H1 (cell line): ENCODE results near the gene FAM50B. TPM values are rescaled to one million over a fixed set of nuclear protein-coding genes. Genes with fewer than 3 reads are reported as not detected.

Experiments used
- CEBPB ChIP-seq: IDR thresholded peaks from 2 replicates; pipeline ENCODE4 v1.6.1; 2012; ENCODE audit warnings: low read depth, low read length
- FOSL1 ChIP-seq: IDR thresholded peaks from 2 replicates; pipeline ENCODE4 v1.6.1; 2011; ENCODE audit warnings: mild to moderate bottlenecking, low read depth, low read length, moderate library complexity; ENCODE audit not compliant: insufficient read depth
- KDM5A ChIP-seq: fragments of 200-600 bp; IDR thresholded peaks from 2 replicates; pipeline ENCODE4 v1.7.1; 2012; ENCODE audit warnings: mild to moderate bottlenecking, low read length, inconsistent platforms, mixed read lengths
- NANOG ChIP-seq: IDR thresholded peaks from 2 replicates; pipeline ENCODE4 v1.6.1; 2011; ENCODE audit warnings: low read length, low read depth, mild to moderate bottlenecking, inconsistent platforms; ENCODE audit not compliant: insufficient read depth, poor library complexity, severe bottlenecking
- RNF2 ChIP-seq: fragments of 200-900, 300-1000 bp; sonication (generic); IDR thresholded peaks from 2 replicates; pipeline ENCODE4 v1.7.1; 2016; ENCODE audit warnings: borderline replicate concordance, low read depth, mild to moderate bottlenecking, antibody characterized with exemption, low read length; ENCODE audit not compliant: poor library complexity, severe bottlenecking; ENCODE audit errors: missing control alignments
- SIRT6 ChIP-seq: IDR thresholded peaks from one replicate; pipeline ENCODE4 v1.7.1; 2012; ENCODE audit warnings: low read length, inconsistent platforms
- ZNF274 ChIP-seq: IDR thresholded peaks from 2 replicates; pipeline ENCODE4 v1.7.0; 2012; ENCODE audit warnings: low read length, borderline replicate concordance; ENCODE audit errors: extremely low read depth
- polyA plus RNA-seq, 7 experiments: library from polyadenylated mRNA; depleted of rRNA in 3 of 7; stranded (reverse) in 5 of 7; unstranded in 2 of 7; fragments of >200 nt in 5 of 7; fragments of 200-250 nt in 2 of 7; gene quantifications; 1 replicate in 5 of 7; 2 replicates in 1 of 7; 4 replicates in 1 of 7; pipeline versions ENCODE4 v1.2.1 to v1.2.3, GENCODE V29; 2011 to 2013; ENCODE audit warnings: missing spikeins in 2 of 7, mixed read lengths in 2 of 7
- total RNA-seq: library from RNA; stranded (reverse); fragmentation: NEBNext Ultra II Directional; extraction: Animal tissue kit (Norgen Biotek cat#: 25700); gene quantifications from 2 replicates; pipeline ENCODE4 v1.2.1, GENCODE V29; 2021
- TF ChIP-seq, protein P1 (sequence below): fragments of 300-600 bp; sonication (generic); IDR thresholded peaks from 2 replicates; pipeline ENCODE4 v1.7.1; 2012; ENCODE audit warnings: low read length, moderate library complexity, mild to moderate bottlenecking, inconsistent platforms; ENCODE audit not compliant: insufficient replicate concordance

FAM50B gene
- total and polyA plus RNA-seq, 2 of the 8 experiments (the other 6 are each of a cell fraction or from before 2014, with no cell fraction given), result 3.1 to 3.2 TPM

DNA sequence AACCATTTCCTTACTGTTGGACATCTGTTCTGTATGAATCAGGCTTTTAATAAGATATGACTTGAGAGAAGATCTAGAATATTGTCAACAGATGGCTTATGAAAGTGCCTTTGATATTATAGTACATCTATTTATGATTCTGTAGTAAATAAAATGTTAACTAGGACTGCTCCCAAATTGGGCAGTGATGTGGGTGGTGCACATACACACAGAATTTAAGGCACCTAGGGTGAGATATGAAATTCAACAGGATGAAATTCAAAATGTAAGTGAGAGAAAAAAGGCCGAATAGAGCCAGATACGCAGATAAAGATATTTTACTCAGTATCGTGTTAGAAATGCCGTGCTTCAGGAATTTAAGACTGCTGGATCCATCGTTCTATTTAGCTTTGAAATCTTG, 26.3 kb downstream of the FAM50B start (continued):
- TF ChIP-seq, protein P1, sequence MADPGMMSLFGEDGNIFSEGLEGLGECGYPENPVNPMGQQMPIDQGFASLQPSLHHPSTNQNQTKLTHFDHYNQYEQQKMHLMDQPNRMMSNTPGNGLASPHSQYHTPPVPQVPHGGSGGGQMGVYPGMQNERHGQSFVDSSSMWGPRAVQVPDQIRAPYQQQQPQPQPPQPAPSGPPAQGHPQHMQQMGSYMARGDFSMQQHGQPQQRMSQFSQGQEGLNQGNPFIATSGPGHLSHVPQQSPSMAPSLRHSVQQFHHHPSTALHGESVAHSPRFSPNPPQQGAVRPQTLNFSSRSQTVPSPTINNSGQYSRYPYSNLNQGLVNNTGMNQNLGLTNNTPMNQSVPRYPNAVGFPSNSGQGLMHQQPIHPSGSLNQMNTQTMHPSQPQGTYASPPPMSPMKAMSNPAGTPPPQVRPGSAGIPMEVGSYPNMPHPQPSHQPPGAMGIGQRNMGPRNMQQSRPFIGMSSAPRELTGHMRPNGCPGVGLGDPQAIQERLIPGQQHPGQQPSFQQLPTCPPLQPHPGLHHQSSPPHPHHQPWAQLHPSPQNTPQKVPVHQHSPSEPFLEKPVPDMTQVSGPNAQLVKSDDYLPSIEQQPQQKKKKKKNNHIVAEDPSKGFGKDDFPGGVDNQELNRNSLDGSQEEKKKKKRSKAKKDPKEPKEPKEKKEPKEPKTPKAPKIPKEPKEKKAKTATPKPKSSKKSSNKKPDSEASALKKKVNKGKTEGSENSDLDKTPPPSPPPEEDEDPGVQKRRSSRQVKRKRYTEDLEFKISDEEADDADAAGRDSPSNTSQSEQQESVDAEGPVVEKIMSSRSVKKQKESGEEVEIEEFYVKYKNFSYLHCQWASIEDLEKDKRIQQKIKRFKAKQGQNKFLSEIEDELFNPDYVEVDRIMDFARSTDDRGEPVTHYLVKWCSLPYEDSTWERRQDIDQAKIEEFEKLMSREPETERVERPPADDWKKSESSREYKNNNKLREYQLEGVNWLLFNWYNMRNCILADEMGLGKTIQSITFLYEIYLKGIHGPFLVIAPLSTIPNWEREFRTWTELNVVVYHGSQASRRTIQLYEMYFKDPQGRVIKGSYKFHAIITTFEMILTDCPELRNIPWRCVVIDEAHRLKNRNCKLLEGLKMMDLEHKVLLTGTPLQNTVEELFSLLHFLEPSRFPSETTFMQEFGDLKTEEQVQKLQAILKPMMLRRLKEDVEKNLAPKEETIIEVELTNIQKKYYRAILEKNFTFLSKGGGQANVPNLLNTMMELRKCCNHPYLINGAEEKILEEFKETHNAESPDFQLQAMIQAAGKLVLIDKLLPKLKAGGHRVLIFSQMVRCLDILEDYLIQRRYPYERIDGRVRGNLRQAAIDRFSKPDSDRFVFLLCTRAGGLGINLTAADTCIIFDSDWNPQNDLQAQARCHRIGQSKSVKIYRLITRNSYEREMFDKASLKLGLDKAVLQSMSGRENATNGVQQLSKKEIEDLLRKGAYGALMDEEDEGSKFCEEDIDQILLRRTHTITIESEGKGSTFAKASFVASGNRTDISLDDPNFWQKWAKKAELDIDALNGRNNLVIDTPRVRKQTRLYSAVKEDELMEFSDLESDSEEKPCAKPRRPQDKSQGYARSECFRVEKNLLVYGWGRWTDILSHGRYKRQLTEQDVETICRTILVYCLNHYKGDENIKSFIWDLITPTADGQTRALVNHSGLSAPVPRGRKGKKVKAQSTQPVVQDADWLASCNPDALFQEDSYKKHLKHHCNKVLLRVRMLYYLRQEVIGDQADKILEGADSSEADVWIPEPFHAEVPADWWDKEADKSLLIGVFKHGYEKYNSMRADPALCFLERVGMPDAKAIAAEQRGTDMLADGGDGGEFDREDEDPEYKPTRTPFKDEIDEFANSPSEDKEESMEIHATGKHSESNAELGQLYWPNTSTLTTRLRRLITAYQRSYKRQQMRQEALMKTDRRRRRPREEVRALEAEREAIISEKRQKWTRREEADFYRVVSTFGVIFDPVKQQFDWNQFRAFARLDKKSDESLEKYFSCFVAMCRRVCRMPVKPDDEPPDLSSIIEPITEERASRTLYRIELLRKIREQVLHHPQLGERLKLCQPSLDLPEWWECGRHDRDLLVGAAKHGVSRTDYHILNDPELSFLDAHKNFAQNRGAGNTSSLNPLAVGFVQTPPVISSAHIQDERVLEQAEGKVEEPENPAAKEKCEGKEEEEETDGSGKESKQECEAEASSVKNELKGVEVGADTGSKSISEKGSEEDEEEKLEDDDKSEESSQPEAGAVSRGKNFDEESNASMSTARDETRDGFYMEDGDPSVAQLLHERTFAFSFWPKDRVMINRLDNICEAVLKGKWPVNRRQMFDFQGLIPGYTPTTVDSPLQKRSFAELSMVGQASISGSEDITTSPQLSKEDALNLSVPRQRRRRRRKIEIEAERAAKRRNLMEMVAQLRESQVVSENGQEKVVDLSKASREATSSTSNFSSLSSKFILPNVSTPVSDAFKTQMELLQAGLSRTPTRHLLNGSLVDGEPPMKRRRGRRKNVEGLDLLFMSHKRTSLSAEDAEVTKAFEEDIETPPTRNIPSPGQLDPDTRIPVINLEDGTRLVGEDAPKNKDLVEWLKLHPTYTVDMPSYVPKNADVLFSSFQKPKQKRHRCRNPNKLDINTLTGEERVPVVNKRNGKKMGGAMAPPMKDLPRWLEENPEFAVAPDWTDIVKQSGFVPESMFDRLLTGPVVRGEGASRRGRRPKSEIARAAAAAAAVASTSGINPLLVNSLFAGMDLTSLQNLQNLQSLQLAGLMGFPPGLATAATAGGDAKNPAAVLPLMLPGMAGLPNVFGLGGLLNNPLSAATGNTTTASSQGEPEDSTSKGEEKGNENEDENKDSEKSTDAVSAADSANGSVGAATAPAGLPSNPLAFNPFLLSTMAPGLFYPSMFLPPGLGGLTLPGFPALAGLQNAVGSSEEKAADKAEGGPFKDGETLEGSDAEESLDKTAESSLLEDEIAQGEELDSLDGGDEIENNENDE, result no peak
- TF ChIP-seq CEBPB, result no peak
- no peak for TF ChIP-seq RNF2
- no peak for TF ChIP-seq SIRT6
- TF ChIP-seq ZNF274, result no peak
- no peak for TF ChIP-seq NANOG
- no peak for TF ChIP-seq KDM5A
- TF ChIP-seq FOSL1, result no peak
